NT2/D1 (cell line): ENCODE results near the gene TAAR2.

Experiments
- SUZ12 ChIP-seq: IDR thresholded peaks from 2 replicates; pipeline ENCODE4 v1.6.1; 2011; ENCODE audit not compliant: insufficient read length, insufficient read depth; ENCODE audit errors: extremely low read depth
- YY1 ChIP-seq: IDR thresholded peaks from 2 replicates; pipeline ENCODE4 v1.6.1; 2011; ENCODE audit not compliant: insufficient read length, insufficient read depth

GRCh38 chr6:132648356-132648755, 24.3 kb upstream of the TAAR2 start:
- TF ChIP-seq YY1 (no peak), SUZ12 (no peak)
